Measurements from ENCODE around the gene HOXB3.

GRCh38 chr17:48539177-48539576 is 50.9 kb downstream of the HOXB3 start:
- TF ChIP-seq CTCF (IDR thresholded peaks at IDR 0.05; ENCODE audit: insufficient read depth, low read depth, low read length) (no peak), EZH2 (IDR thresholded peaks at IDR 0.05; ENCODE audit: insufficient read depth, low read length) (no peak)

Data from astrocyte (in vitro differentiated cells and primary cell).